Ishikawa (cell line): ENCODE data around the gene XPO6.

Experiments
- CEBPB ChIP-seq: IDR thresholded peaks from 2 replicates; pipeline ENCODE4 v1.6.1; 2012
- EGR1 ChIP-seq: IDR thresholded peaks from 2 replicates; pipeline ENCODE4 v1.6.1; 2012
- FOXM1 ChIP-seq: IDR thresholded peaks from 2 replicates; pipeline ENCODE4 v1.6.1; 2012; ENCODE audit warnings: low read depth, borderline replicate concordance
- MAX ChIP-seq: IDR thresholded peaks from 2 replicates; pipeline ENCODE4 v1.6.1; 2012
- RAD21 ChIP-seq: IDR thresholded peaks from 2 replicates; pipeline ENCODE4 v1.6.1; 2012; ENCODE audit warnings: low read depth
- REST ChIP-seq: IDR thresholded peaks from 2 replicates; pipeline ENCODE4 v1.6.1; 2012; ENCODE audit warnings: low read depth, mild to moderate bottlenecking
- TAF1 ChIP-seq: IDR thresholded peaks from 2 replicates; pipeline ENCODE4 v1.6.1; 2012; ENCODE audit warnings: low read depth, mild to moderate bottlenecking
- YY1 ChIP-seq: IDR thresholded peaks from 2 replicates; pipeline ENCODE4 v1.6.1; 2012; ENCODE audit warnings: low read depth
- ZBTB7A ChIP-seq: IDR thresholded peaks from 2 replicates; pipeline ENCODE4 v1.6.1; 2012; ENCODE audit warnings: low read depth

GRCh38 chr16:28058839-28059589 is 152.8 kb downstream of the XPO6 start:
- TF ChIP-seq EGR1 (no peak), RAD21 (no peak), CEBPB (no peak), FOXM1 (no peak), YY1 (no peak), ZBTB7A (no peak), TAF1 (no peak), MAX (no peak), REST (no peak)
